ENCODE measurements around the gene CHRM2.

Gene CHRM2

GRCh38 chr7:136919820-136920219, 51.4 kb downstream of the CHRM2 start:
- no peak for DNase-seq (ENCODE audit: extremely low read depth, insufficient read length)
- no peak for TF ChIP-seq CTCF (IDR thresholded peaks at IDR 0.05; ENCODE audit: insufficient read depth, low read length, poor library complexity, severe bottlenecking)
- Histone ChIP-seq H3K27me3 (replicated peaks; ENCODE audit: control insufficient read depth, insufficient read depth, low read length) (no peaks in the 10 kb centered on the region), H3K36me3 (ENCODE audit: control insufficient read depth, insufficient read depth, low read length) (no peaks in the 10 kb centered on the region), H3K4me3 (replicated peaks; ENCODE audit: low read depth, low read length) (no peak overlapping the region)

GRCh38 chr7:136923111-136923667, 54.7 kb downstream of the CHRM2 start:
- Histone ChIP-seq H3K27me3 (replicated peaks; ENCODE audit: control insufficient read depth, insufficient read depth, low read length) (no peaks in the 10 kb centered on the region), H3K4me3 (replicated peaks; ENCODE audit: low read depth, low read length) (no peak overlapping the region), H3K36me3 (ENCODE audit: control insufficient read depth, insufficient read depth, low read length) (no peaks in the 10 kb centered on the region)
- no peak for DNase-seq (ENCODE audit: extremely low read depth, insufficient read length)
- TF ChIP-seq CTCF (IDR thresholded peaks at IDR 0.05; ENCODE audit: insufficient read depth, low read length, poor library complexity, severe bottlenecking) = no peak

- TF ChIP-seq CTCF (IDR thresholded peaks at IDR 0.05; ENCODE audit: insufficient read depth, low read length, poor library complexity, severe bottlenecking) = no peak
- no peaks in the 10 kb centered on the region for H3K27me3 ChIP-seq (replicated peaks; ENCODE audit: control insufficient read depth, insufficient read depth, low read length)
- no peaks in the 10 kb centered on the region for H3K36me3 ChIP-seq (ENCODE audit: control insufficient read depth, insufficient read depth, low read length)
- no peak overlapping the region for H3K4me3 ChIP-seq (replicated peaks; ENCODE audit: low read depth, low read length)
- DNase-seq (ENCODE audit: extremely low read depth, insufficient read length) = no peak
These were observed 56.6 kb downstream of the CHRM2 start for GRCh38 chr7:136925044-136925443.

GRCh38 chr7:136925556-136925955, 57.1 kb downstream of the CHRM2 start:
- Histone ChIP-seq H3K27me3 (replicated peaks; ENCODE audit: control insufficient read depth, insufficient read depth, low read length) (no peaks in the 10 kb centered on the region), H3K4me3 (replicated peaks; ENCODE audit: low read depth, low read length) (no peak overlapping the region), H3K36me3 (ENCODE audit: control insufficient read depth, insufficient read depth, low read length) (no peaks in the 10 kb centered on the region)
- no peak for DNase-seq (ENCODE audit: extremely low read depth, insufficient read length)
- no peak for TF ChIP-seq CTCF (IDR thresholded peaks at IDR 0.05; ENCODE audit: insufficient read depth, low read length, poor library complexity, severe bottlenecking)

GRCh38 chr7:136931169-136931867, 62.9 kb downstream of the CHRM2 start:
- DNase-seq (ENCODE audit: extremely low read depth, insufficient read length) = no peak
- no peak overlapping the region for H3K4me3 ChIP-seq (replicated peaks; ENCODE audit: low read depth, low read length)

More at GRCh38 chr7:136931169-136931867, 62.9 kb downstream of the CHRM2 start:
- H3K36me3 ChIP-seq (ENCODE audit: control insufficient read depth, insufficient read depth, low read length) = no peaks in the 10 kb centered on the region
- H3K27me3 ChIP-seq (replicated peaks; ENCODE audit: control insufficient read depth, insufficient read depth, low read length) = no peaks in the 10 kb centered on the region
- no peak for TF ChIP-seq CTCF (IDR thresholded peaks at IDR 0.05; ENCODE audit: insufficient read depth, low read length, poor library complexity, severe bottlenecking)

Data from GM06990 (cell line).